Motor neuron (in vitro differentiated cells): ENCODE results near the gene AGRP. TPM values are rescaled to one million over a fixed set of nuclear protein-coding genes. Genes with fewer than 3 reads are reported as not detected.

Experiments
- total RNA-seq, 8 experiments: library from RNA; unstranded; fragments of 300-600 nt; gene quantifications; 2 replicates each; pipeline versions ENCODE4 v1.2.3 to v1.2.4, GENCODE V29; 2022

The AGRP gene
- total RNA-seq, 8 experiments from 2014 or later = 0.27 to 0.81 (median 0.66) TPM; not detected in 5

Other genes with a start within 250 kb of the AGRP start
- 10 to 100 TPM in 7 of 8 experiments, 1 to 10 TPM in 1; 5.5 to 26.8 (median 12.1) TPM for gene FHOD1, start 236.1 kb downstream of the AGRP start, total RNA-seq
- 1 to 10 TPM in 7 of 8 experiments, under 1 TPM in 1; 0.92 to 2.4 (median 1.4) TPM for gene SLC9A5, start 234.6 kb downstream of the AGRP start, total RNA-seq
- 10 to 100 TPM in 2 of 8 experiments, 1 to 10 TPM in 6; 1.4 to 39.0 (median 5.6) TPM for gene PLEKHG4, start 204.0 kb downstream of the AGRP start, total RNA-seq
- 1 to 10 TPM in 3 of 8 experiments, under 1 TPM in 5; 0.15 to 1.8 (median 0.90) TPM for gene KCTD19, start 156.8 kb downstream of the AGRP start, total RNA-seq
- gene LRRC36, start 156.7 kb downstream of the AGRP start, total RNA-seq = 1 to 10 TPM in 2 of 8 experiments, under 1 TPM in 2, not detected in 4; 0.43 to 1.5 (median 1.0) TPM
- 100 to 1,000 TPM in 1 of 8 experiments, 10 to 100 TPM in 4, 1 to 10 TPM in 2, under 1 TPM in 1; 0.85 to 247 (median 33.2) TPM for gene TPPP3, start 90.0 kb downstream of the AGRP start, total RNA-seq
- gene ZDHHC1, start 67.1 kb downstream of the AGRP start, total RNA-seq = 10 to 100 TPM in 1 of 8 experiments, 1 to 10 TPM in 7; 3.4 to 14.6 (median 4.6) TPM
- gene HSD11B2, start 52.4 kb downstream of the AGRP start, total RNA-seq = 10 to 100 TPM in 4 of 8 experiments, 1 to 10 TPM in 3, under 1 TPM in 1; 0.64 to 17.4 (median 6.8) TPM
- 100 to 1,000 TPM in 2 of 8 experiments, 10 to 100 TPM in 6; 56.6 to 139 (median 69.4) TPM for gene ATP6V0D1, start 2.4 kb downstream of the AGRP start, total RNA-seq
- gene RIPOR1, start 45.3 kb upstream of the AGRP start, total RNA-seq = 10 to 100 TPM; 11.2 to 35.5 (median 19.4) TPM
- 10 to 100 TPM; 19.6 to 47.6 (median 31.2) TPM for gene CTCF, start 79.0 kb upstream of the AGRP start, total RNA-seq
- 1 to 10 TPM in 6 of 8 experiments, under 1 TPM in 2; 0.66 to 6.9 (median 2.9) TPM for gene CARMIL2, start 161.6 kb upstream of the AGRP start, total RNA-seq
- 10 to 100 TPM in 7 of 8 experiments, 1 to 10 TPM in 1; 7.1 to 31.2 (median 20.4) TPM for gene ACD, start 176.7 kb upstream of the AGRP start, total RNA-seq
- 10 to 100 TPM in 4 of 8 experiments, 1 to 10 TPM in 3, not detected in 1; 2.5 to 14.2 (median 12.4) TPM for gene PARD6A, start 177.4 kb upstream of the AGRP start, total RNA-seq
- 10 to 100 TPM; 10.8 to 26.0 (median 17.4) TPM for gene ENKD1, start 183.2 kb upstream of the AGRP start, total RNA-seq
- gene C16orf86, start 183.3 kb upstream of the AGRP start, total RNA-seq = 1 to 10 TPM; 1.9 to 4.9 (median 2.9) TPM
- gene GFOD2, start 235.8 kb upstream of the AGRP start, total RNA-seq = 10 to 100 TPM; 13.1 to 48.8 (median 30.5) TPM